Kidney epithelial cell (primary cell): Measurements from ENCODE around the gene CEP44. TPM values are rescaled to one million over a fixed set of nuclear protein-coding genes. Genes with fewer than 3 reads are reported as not detected.

Source experiments
- DNase-seq: peaks from one replicate; pipeline ENCODE4 v3.0.0-alpha.2; 2010; ENCODE audit warnings: low read depth
- H3K27me3 ChIP-seq: 2 replicates; pipeline ENCODE4 v1.6.0; 2011; ENCODE audit warnings: low read length; ENCODE audit not compliant: control insufficient read depth, insufficient read depth
- H3K36me3 ChIP-seq: 2 replicates; pipeline ENCODE4 v1.5.1; 2011; ENCODE audit warnings: low read length; ENCODE audit not compliant: control insufficient read depth, insufficient read depth
- H3K4me3 ChIP-seq: 2 replicates; pipeline ENCODE4 v1.5.1; 2011; ENCODE audit warnings: low read depth, mild to moderate bottlenecking, control low read depth, low read length
- total RNA-seq: library from RNA; depleted of rRNA; stranded (reverse); fragments of >200 nt; gene quantifications from 2 replicates; pipeline ENCODE4 v1.2.3, GENCODE V29; 2015
- TF ChIP-seq, protein P1 (sequence below): IDR thresholded peaks from 2 replicates; pipeline ENCODE4 v1.5.1; 2011; ENCODE audit warnings: mild to moderate bottlenecking, moderate library complexity, low read length, control low read depth, inconsistent platforms; ENCODE audit not compliant: insufficient read depth, poor library complexity, severe bottlenecking

Gene CEP44, protein sequence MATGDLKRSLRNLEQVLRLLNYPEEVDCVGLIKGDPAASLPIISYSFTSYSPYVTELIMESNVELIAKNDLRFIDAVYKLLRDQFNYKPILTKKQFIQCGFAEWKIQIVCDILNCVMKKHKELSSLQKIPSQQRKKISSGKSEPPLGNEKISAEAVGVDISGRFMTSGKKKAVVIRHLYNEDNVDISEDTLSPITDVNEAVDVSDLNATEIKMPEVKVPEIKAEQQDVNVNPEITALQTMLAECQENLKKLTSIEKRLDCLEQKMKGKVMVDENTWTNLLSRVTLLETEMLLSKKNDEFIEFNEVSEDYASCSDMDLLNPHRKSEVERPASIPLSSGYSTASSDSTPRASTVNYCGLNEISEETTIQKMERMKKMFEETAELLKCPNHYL
- total RNA-seq: 9.4 and 13.6 TPM in 2 replicates

DNA sequence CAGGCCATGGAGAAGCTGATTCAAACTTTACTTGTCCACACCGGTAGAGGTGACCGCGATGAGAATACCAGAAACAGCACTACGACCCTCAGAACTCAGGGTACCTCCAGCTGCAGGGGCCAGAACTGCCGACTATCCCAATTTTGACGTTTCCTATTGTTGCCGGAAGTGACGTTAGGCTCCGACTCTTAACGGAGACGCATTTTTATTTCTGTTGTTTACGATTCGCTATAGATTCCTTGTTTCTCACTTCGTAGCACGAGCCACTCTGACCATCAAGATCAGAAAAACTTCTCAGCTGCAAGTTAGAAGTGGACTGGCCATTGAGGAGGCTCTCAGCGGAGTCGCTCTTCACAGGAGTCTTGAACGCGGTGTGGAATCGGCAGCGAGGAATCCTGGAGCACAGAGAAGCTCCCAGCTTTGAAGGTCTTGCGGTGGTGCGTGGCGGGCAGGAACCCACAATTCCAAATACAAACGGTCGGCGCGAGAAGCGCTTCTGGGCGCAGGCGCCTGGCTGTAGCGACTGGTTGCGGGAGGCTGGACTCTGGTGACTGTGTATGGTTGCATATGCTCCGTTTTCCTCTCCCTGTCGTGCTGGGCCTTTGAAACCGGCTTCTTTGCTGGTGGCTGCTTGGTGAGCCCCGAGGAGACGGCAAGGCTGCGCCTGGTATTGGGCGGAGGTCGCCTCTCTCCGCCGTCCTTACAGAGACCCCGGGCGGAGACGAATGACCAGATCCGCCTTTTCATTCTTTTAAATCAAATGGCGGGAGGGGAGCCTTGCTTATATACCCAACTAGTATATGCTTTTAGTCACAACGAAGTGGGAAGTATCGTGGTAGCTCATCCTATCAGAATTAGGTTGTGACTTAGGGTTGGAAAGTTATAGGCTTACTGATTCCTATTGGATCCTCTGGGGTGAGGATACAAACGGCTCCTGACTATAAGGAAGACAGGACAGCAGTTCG lies at the start of gene CEP44, which contains the start of gene FBXO8:
Gene CEP44, plus strand, starts transcription at position 405 of the 965 bp plus-strand sequence. CDS start 15,211 bp downstream, outside the sequence.
Gene FBXO8, minus strand, starts transcription at position 161 of the 965 bp plus-strand sequence. CDS start 20,575 bp downstream, outside the sequence.
- no peaks in the 10 kb centered on the region for H3K27me3 ChIP-seq
- H3K36me3 ChIP-seq: no peaks in the 10 kb centered on the region
- peak within 1 kb of the TSS; percentile 65 for H3K4me3 ChIP-seq
- TF ChIP-seq, protein P1, sequence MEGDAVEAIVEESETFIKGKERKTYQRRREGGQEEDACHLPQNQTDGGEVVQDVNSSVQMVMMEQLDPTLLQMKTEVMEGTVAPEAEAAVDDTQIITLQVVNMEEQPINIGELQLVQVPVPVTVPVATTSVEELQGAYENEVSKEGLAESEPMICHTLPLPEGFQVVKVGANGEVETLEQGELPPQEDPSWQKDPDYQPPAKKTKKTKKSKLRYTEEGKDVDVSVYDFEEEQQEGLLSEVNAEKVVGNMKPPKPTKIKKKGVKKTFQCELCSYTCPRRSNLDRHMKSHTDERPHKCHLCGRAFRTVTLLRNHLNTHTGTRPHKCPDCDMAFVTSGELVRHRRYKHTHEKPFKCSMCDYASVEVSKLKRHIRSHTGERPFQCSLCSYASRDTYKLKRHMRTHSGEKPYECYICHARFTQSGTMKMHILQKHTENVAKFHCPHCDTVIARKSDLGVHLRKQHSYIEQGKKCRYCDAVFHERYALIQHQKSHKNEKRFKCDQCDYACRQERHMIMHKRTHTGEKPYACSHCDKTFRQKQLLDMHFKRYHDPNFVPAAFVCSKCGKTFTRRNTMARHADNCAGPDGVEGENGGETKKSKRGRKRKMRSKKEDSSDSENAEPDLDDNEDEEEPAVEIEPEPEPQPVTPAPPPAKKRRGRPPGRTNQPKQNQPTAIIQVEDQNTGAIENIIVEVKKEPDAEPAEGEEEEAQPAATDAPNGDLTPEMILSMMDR: no peak
- peak; percentile 23 for DNase-seq

DNA sequence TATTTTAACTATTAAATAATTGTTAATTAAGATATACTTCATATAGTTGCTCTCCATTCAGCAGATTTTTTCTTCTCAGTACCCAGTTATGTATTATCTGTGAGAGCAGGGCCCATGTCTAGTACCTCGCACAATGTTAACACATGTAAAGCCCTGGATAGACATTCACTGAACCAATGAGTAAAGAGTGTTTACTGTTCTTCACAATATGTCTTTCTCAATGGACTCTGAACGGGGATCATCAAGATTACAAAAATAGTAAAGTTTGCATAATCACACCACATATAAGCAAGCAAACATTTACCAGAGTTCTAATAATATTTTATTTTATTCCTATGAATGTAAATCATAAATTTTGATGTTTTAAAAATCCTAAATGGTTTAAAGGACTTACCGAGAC lies 47.4 kb upstream of the CEP44 start:
- Histone ChIP-seq H3K27me3 (no peaks in the 10 kb centered on the region), H3K36me3 (no peaks in the 10 kb centered on the region), H3K4me3 (no peak overlapping the region)
- TF ChIP-seq, protein P1: no peak
- DNase-seq: no peak

DNA sequence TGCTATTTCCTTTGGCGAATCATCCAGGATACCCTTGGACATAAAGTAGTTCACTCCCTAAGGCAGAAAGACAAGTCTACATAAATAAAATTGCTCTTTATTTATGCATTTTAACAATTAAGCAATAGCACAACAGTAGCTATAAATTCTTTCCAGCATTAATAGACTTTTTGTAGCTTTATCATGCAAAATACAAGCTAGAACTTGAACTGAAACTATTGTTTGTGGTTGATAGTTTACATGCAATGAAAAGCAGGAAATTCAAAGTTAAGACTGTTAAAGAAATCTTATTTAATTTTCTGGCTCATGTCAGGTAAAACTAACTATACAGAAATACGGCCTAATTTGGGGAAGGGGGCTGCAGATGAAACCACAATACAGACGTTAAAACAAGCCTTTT lies 42.5 kb upstream of the CEP44 start:
- TF ChIP-seq, protein P1: no peak
- H3K36me3 ChIP-seq: no peaks in the 10 kb centered on the region
- DNase-seq: no peak
- no peak overlapping the region for H3K4me3 ChIP-seq
- H3K27me3 ChIP-seq: no peaks in the 10 kb centered on the region

DNA sequence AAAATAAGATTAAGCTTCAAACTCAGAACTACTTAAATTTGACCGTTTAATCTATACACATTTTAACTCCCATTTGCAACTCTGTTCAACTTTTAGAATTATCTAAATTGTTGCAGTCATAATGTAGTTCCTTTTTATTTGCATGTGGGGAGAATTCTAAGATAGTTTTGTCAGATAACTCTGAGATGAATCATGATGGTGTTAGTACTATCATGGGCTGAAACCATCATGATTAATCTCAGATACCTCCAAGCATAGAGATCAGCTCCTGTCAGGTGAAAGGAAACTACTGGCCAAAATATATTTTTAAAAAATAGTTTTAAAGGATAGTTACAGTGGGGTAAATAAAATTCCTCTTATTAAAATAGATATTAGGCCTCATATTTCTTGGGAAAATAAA lies 39.3 kb upstream of the CEP44 start:
- H3K27me3 ChIP-seq: no peaks in the 10 kb centered on the region
- no peaks in the 10 kb centered on the region for H3K36me3 ChIP-seq
- no peak overlapping the region for H3K4me3 ChIP-seq
- TF ChIP-seq, protein P1: no peak
- no peak for DNase-seq

DNA sequence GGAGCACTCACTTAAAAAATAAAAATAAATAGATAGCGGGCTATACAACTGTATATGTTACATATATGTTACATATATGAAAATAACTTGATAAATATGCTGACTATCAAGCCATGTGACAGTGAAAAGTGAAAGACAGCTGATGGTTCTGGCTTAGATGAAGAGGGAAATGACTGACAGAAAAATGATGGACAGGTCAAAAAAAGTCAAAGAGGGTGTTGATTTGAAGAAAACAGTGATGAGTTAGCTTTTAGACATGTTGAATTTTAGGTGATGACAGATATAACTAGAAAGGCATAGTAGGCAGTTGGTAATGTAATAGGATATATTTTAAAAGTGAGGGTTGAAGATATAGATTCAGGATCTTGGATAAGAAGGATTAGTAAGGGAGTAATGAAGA lies 38.0 kb upstream of the CEP44 start:
- no peak for DNase-seq
- Histone ChIP-seq H3K36me3 (no peaks in the 10 kb centered on the region), H3K27me3 (no peaks in the 10 kb centered on the region), H3K4me3 (no peak overlapping the region)
- TF ChIP-seq, protein P1: no peak
